CD14-positive monocyte (primary cell): ENCODE data around the gene RAB4B. TPM values are rescaled to one million over a fixed set of nuclear protein-coding genes. Genes with fewer than 3 reads are reported as not detected.

Source experiments
- DNase-seq, 3 donors: peaks; one replicate each; pipeline ENCODE4 v3.0.0-alpha.2; 2011 to 2022
- H2AFZ ChIP-seq: 2 replicates; pipeline ENCODE4 v1.6.0; 2012; ENCODE audit warnings: mild to moderate bottlenecking, low read depth, low read length, inconsistent platforms; ENCODE audit not compliant: insufficient read depth, poor library complexity, severe bottlenecking
- H3K27ac ChIP-seq, 2 donors: 1 replicate in 1 of 2; 2 replicates in 1 of 2; pipeline ENCODE4 v1.5.1; 2012 to 2013; ENCODE audit warnings: low read length in 2 of 2, control low read depth in 1 of 2, inconsistent platforms in 1 of 2, low read depth in 1 of 2, mild to moderate bottlenecking in 1 of 2
- H3K27me3 ChIP-seq, 2 donors: one replicate each; pipeline versions ENCODE4 v1.6.0 to v1.6.1; 2011 to 2013; ENCODE audit warnings: low read length in 2 of 2; ENCODE audit not compliant: control insufficient read depth in 2 of 2, insufficient read depth in 2 of 2
- H3K36me3 ChIP-seq, 2 donors: replicated peaks in 1 of 2; 1 replicate in 1 of 2; 2 replicates in 1 of 2; pipeline versions ENCODE4 v1.5.1 to v1.6.1; 2012 to 2013; ENCODE audit warnings: low read length in 2 of 2, control low read depth in 1 of 2, inconsistent platforms in 1 of 2, mild to moderate bottlenecking in 1 of 2; ENCODE audit not compliant: insufficient read depth in 2 of 2, control insufficient read depth in 1 of 2
- H3K4me1 ChIP-seq, 2 donors: 1 replicate in 1 of 2; 2 replicates in 1 of 2; pipeline versions ENCODE4 v1.5.1 to v1.6.1; 2012 to 2013; ENCODE audit warnings: low read length in 2 of 2, control low read depth in 1 of 2, inconsistent platforms in 1 of 2, mild to moderate bottlenecking in 1 of 2, moderate library complexity in 1 of 2; ENCODE audit not compliant: insufficient read depth in 2 of 2, control insufficient read depth in 1 of 2
- H3K4me2 ChIP-seq: replicated peaks from 2 replicates; pipeline ENCODE3; 2012; ENCODE audit warnings: low read length, moderate library complexity, mild to moderate bottlenecking; ENCODE audit not compliant: poor library complexity, severe bottlenecking; ENCODE audit errors: extremely low read depth
- H3K4me3 ChIP-seq, 3 experiments: fragments of 200-600 bp in 1 of 3; sonication (generic) in 1 of 3; replicated peaks in 1 of 3; 1 replicate in 2 of 3; 2 replicates in 1 of 3; pipeline ENCODE4 v1.5.1; 2011 to 2013; ENCODE audit warnings: low read length in 3 of 3, mild to moderate bottlenecking in 3 of 3, control low read depth in 2 of 3, low read depth in 2 of 3, inconsistent platforms in 1 of 3, moderate library complexity in 1 of 3
- H3K79me2 ChIP-seq: 2 replicates; pipeline ENCODE4 v1.6.0; 2012; ENCODE audit warnings: mild to moderate bottlenecking, control low read depth, inconsistent platforms, low read length, moderate library complexity; ENCODE audit not compliant: insufficient read depth
- H3K9ac ChIP-seq: 2 replicates; pipeline ENCODE4 v1.6.0; 2017; ENCODE audit warnings: low read length, mild to moderate bottlenecking; ENCODE audit not compliant: insufficient read depth, poor library complexity, severe bottlenecking
- H3K9me3 ChIP-seq, 2 donors: replicated peaks in 1 of 2; 1 replicate in 1 of 2; 2 replicates in 1 of 2; pipeline versions ENCODE4 v1.5.1 to v1.6.1; 2012 to 2013; ENCODE audit warnings: low read length in 2 of 2, control low read depth in 1 of 2; ENCODE audit not compliant: control insufficient read depth in 1 of 2, insufficient read depth in 1 of 2
- H4K20me1 ChIP-seq: 2 replicates; pipeline ENCODE4 v1.6.0; 2012; ENCODE audit warnings: mild to moderate bottlenecking, low read length, control low read depth, moderate library complexity; ENCODE audit not compliant: insufficient read depth
- H3K27ac Mint-ChIP-seq, 7 donors: one replicate each; pipeline ENCODE4 v1.8.0; 2020; ENCODE audit warnings: mild to moderate bottlenecking in 7 of 7, mixed read lengths in 7 of 7, moderate library complexity in 6 of 7, inconsistent platforms in 2 of 7
- H3K27me3 Mint-ChIP-seq, 3 donors: one replicate each; pipeline ENCODE4 v1.8.0; 2021 to 2022; ENCODE audit warnings: low read depth in 3 of 3, mild to moderate bottlenecking in 3 of 3, mixed read lengths in 3 of 3, moderate library complexity in 3 of 3, inconsistent platforms in 1 of 3
- H3K36me3 Mint-ChIP-seq, 2 donors: one replicate each; pipeline ENCODE4 v1.8.0; 2020; ENCODE audit warnings: mixed read lengths in 2 of 2, inconsistent platforms in 1 of 2, mild to moderate bottlenecking in 1 of 2
- H3K4me1 Mint-ChIP-seq: one replicate; pipeline ENCODE4 v1.8.0; 2020; ENCODE audit warnings: mild to moderate bottlenecking, mixed read lengths
- H3K4me3 Mint-ChIP-seq, 2 donors: one replicate each; pipeline ENCODE4 v1.8.0; 2020; ENCODE audit warnings: mild to moderate bottlenecking in 2 of 2, mixed read lengths in 2 of 2, moderate library complexity in 1 of 2
- H3K9me3 Mint-ChIP-seq, 7 donors: one replicate each; pipeline ENCODE4 v1.8.0; 2020 to 2022; ENCODE audit warnings: mixed read lengths in 7 of 7, mild to moderate bottlenecking in 6 of 7, moderate library complexity in 6 of 7, inconsistent platforms in 2 of 7
- WGBS: methylation state at CpG from one replicate; pipeline ENCODE4 v1.1.5; 2013; ENCODE audit warnings: missing lambda C conversion rate; ENCODE audit not compliant: insufficient coverage; 5-methylcytosine and 5-hydroxymethylcytosine counted together
- intact Hi-C, 2 donors: fragments of 100-400 bp; cut with micrococcal nuclease; formaldehyde crosslinking; loops; one replicate each; pipeline versions ENCODE4 v1.15.0 to v1.15.1; 2023
- polyA plus RNA-seq, 3 donors: library from polyadenylated mRNA; depleted of rRNA in 1 of 3; unstranded in 2 of 3; stranded (reverse) in 1 of 3; fragments of 300-500 nt in 2 of 3; fragments of >200 nt in 1 of 3; fragmentation: Illumina TruSeq in 2 of 3; gene quantifications; 1 replicate in 2 of 3; 2 replicates in 1 of 3; pipeline ENCODE4 v1.2.3, GENCODE V29; 2012 to 2021
- TF ChIP-seq, protein P1 (sequence below): fragments of 200-600 bp; IDR thresholded peaks from one replicate; pipeline ENCODE4 v1.8.0; 2022; ENCODE audit warnings: antibody characterized with exemption, mild to moderate bottlenecking

The RAB4B gene
- polyA plus RNA-seq, 3 donors, result 89.4 to 132 (median 108) TPM

DNA sequence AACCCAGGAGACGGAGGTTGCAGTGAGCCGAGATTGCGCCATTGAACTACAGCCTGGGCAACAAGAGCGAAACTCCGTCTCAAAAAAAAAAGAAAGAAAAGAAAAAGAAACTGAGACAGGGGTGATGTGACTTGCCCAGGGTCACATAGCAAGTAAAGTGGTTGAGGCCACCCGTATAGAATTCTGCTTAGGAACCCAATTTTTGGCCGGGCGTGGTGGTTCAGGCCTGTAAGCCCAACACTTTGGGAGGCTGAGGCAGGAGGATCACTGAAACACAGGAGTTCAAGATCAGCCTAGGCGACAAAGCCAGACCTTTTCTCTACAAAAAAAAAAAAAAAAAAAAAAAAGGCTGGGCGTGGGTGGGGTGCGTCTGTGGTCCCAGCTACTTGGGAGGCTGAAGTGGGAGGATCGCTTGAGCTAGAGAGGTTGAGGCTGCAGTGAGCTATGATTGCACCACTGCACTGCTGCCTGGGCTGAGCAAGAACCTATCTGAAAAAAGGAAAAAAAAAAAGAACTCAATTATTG, 25.7 kb upstream of the RAB4B start:
- H3K4me1 Mint-ChIP-seq, result peaks cover 74% of the 10 kb centered on the region
- H3K9ac ChIP-seq, result peak overlapping the region; percentile 86
- intact Hi-C loops, result loop anchor here (5.0 to 10.0 kb wide), 2 partner anchors 45 to 52 kb away; partner anchors contain the start of gene EGLN2 (in 1 of the 2)

DNA sequence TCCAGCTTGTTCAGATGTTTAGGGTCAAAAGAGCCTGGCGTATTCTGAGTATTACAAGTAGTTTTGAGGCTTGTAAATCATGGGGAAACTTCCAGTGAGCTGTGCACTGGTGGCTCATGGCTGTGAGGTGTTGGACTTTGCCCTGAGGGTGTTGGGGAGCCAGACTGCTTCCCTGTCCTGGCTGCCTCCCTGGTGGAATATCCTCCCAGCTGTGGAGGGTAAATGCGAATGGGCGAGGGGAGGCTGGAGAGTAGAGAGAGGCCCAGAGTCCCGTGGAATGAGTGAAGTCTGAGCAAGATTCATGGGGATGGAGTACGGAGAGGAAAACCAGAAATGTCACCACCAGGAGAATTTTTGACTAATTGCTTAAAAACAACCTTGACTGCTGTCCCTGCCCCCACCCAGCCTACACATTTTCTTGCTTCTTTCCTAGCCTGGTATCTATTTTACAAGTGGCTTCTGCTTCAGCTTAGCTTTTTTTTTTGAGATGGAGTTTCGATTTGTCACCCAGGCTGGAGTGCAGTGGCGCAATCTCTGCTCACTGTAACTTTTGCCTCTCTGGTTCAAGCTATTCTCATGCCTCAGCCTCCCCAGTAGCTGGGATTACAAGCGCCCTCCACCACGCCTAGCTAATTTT, 23.3 kb upstream of the RAB4B start:
- Histone ChIP-seq H3K27me3 (no peaks in the 10 kb centered on the region), H3K4me1 (peaks cover 61 to 68% of the 10 kb centered on the region in 2 donors), H3K4me2 (peak overlapping the region; percentile 77), H3K79me2 (peaks cover 80% of the 10 kb centered on the region), H3K27ac (peak overlapping the region; percentile 80 to 88), H4K20me1 (peaks cover 44% of the 10 kb centered on the region), H3K9ac (peak overlapping the region; percentile 56), H3K9me3 (no peaks in the 10 kb centered on the region), H2AFZ (no peak overlapping the region), H3K36me3 (peaks cover 26 to 43% of the 10 kb centered on the region in 2 donors), H3K4me3 (peak overlapping the region in 2 of 3 experiments; percentile 16 to 67)
- peak; percentile 62 to 84 (median 62) for DNase-seq
- Mint-ChIP-seq H3K4me3 (peak overlapping the region; percentile 75 to 80), H3K9me3 (no peaks in the 10 kb centered on the region), H3K4me1 (peaks cover 52% of the 10 kb centered on the region), H3K27ac (peak overlapping the region; percentile 91 to 99 (median 95)), H3K27me3 (peaks cover 0 to 5% (median 0%) of the 10 kb centered on the region in 3 donors), H3K36me3 (peaks cover 36 to 47% of the 10 kb centered on the region in 2 donors)
- TF ChIP-seq, protein P1, sequence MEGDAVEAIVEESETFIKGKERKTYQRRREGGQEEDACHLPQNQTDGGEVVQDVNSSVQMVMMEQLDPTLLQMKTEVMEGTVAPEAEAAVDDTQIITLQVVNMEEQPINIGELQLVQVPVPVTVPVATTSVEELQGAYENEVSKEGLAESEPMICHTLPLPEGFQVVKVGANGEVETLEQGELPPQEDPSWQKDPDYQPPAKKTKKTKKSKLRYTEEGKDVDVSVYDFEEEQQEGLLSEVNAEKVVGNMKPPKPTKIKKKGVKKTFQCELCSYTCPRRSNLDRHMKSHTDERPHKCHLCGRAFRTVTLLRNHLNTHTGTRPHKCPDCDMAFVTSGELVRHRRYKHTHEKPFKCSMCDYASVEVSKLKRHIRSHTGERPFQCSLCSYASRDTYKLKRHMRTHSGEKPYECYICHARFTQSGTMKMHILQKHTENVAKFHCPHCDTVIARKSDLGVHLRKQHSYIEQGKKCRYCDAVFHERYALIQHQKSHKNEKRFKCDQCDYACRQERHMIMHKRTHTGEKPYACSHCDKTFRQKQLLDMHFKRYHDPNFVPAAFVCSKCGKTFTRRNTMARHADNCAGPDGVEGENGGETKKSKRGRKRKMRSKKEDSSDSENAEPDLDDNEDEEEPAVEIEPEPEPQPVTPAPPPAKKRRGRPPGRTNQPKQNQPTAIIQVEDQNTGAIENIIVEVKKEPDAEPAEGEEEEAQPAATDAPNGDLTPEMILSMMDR, result no peak
- WGBS, result 54% methylated on average over 4 of the region's 9 CpGs
- intact Hi-C loops, result loop anchor here (5.0 to 10.0 kb wide), 2 partner anchors 43 to 50 kb away; partner anchors contain the start of gene EGLN2 (in 1 of the 2)

More for the DNA sequence above, 25.7 kb upstream of the RAB4B start:
- WGBS, result 23% methylated on average over 6 of the region's 12 CpGs
- Mint-ChIP-seq H3K4me3 (peak overlapping the region; percentile 92 to 100), H3K9me3 (no peaks in the 10 kb centered on the region), H3K36me3 (peaks cover 19 to 27% of the 10 kb centered on the region in 2 donors), H3K27ac (peak overlapping the region; percentile 96 to 100 (median 99)), H3K27me3 (peaks cover 0 to 5% (median 0%) of the 10 kb centered on the region in 3 donors)
- Histone ChIP-seq H3K36me3 (peaks cover 8 to 19% of the 10 kb centered on the region in 2 donors), H3K9me3 (no peaks in the 10 kb centered on the region), H3K27ac (peak overlapping the region; percentile 92 to 98), H3K27me3 (no peaks in the 10 kb centered on the region), H3K79me2 (peaks cover 82% of the 10 kb centered on the region), H3K4me2 (peak overlapping the region; percentile 85), H2AFZ (no peak overlapping the region), H4K20me1 (peaks cover 22% of the 10 kb centered on the region), H3K4me3 (peak overlapping the region in 2 of 3 experiments; percentile 65 to 76), H3K4me1 (peaks cover 83 to 91% of the 10 kb centered on the region in 2 donors)
- DNase-seq, result no peak
- TF ChIP-seq, protein P1, result no peak
